ENCODE data around the gene SCIN.

GRCh38 chr7:12635830-12636229 is 65.3 kb downstream of the SCIN start:
- TF ChIP-seq CTCF (IDR thresholded peaks at IDR 0.05) (no peak), POLR2A (IDR thresholded peaks at IDR 0.05) (no peak), POLR2AphosphoS5 (IDR thresholded peaks at IDR 0.05) (peak in 1 of 2 donors; percentile 19), EP300 (IDR thresholded peaks at IDR 0.05) (no peak)
